K562 (cell line): ENCODE results near the gene BSDC1. TPM values are rescaled to one million over a fixed set of nuclear protein-coding genes. Genes with fewer than 3 reads are reported as not detected.
A peak's percentile ranks its signal among the peaks of the same experiment; 100 is the strongest.

ENCODE experiments used
- AFF1 ChIP-seq, 2 experiments: fragments of 450-650 bp; IDR thresholded peaks; 2 replicates each; pipeline ENCODE4 v1.6.1; 2018; ENCODE audit warnings: mild to moderate bottlenecking in 2 of 2, low read depth in 1 of 2; ENCODE audit not compliant: partially characterized antibody in 2 of 2
- CEBPB ChIP-seq: fragments of 450-650 bp; IDR thresholded peaks from 2 replicates; pipeline ENCODE4 v1.6.1; 2016; ENCODE audit warnings: missing genetic modification characterization, missing compliant biosample characterization
- CEBPG ChIP-seq, 3 experiments: fragments of 200-800 bp in 1 of 3; sonication (Bioruptor generic) in 1 of 3; sonication (generic) in 1 of 3; formaldehyde crosslinking in 1 of 3; IDR thresholded peaks in 2 of 3; conservative IDR thresholded peaks in 1 of 3; 2 replicates each; pipeline versions ENCODE4 v1.6.1 to v1.8.0; 2016 to 2022; ENCODE audit warnings: missing compliant biosample characterization in 2 of 3, missing genetic modification characterization in 2 of 3, mild to moderate bottlenecking in 1 of 3, missing genetic modification reagents in 1 of 3
- DPF2 ChIP-seq: fragments of 450-650 bp; IDR thresholded peaks from 2 replicates; pipeline ENCODE4 v1.6.1; 2016
- ETS2 ChIP-seq: IDR thresholded peaks from 2 replicates; pipeline ENCODE4 v1.6.1; 2016; ENCODE audit warnings: borderline replicate concordance, missing genetic modification characterization, mild to moderate bottlenecking, moderate library complexity, missing compliant biosample characterization; ENCODE audit not compliant: poor library complexity, severe bottlenecking
- FOS ChIP-seq: IDR thresholded peaks from 3 replicates; pipeline ENCODE4 v1.6.1; 2011; ENCODE audit not compliant: insufficient read length; ENCODE audit errors: extremely low read depth
- FOSL1 ChIP-seq: fragments of 200-800 bp; sonication (Bioruptor generic); conservative IDR thresholded peaks from 2 replicates; pipeline ENCODE4 v1.6.1; 2016; ENCODE audit warnings: missing genetic modification characterization, missing compliant biosample characterization
- HES1 ChIP-seq: fragments of 450-650 bp; IDR thresholded peaks from 2 replicates; pipeline ENCODE4 v1.6.1; 2016; ENCODE audit warnings: low read depth, mild to moderate bottlenecking, moderate library complexity
- JUND ChIP-seq, 2 experiments: IDR thresholded peaks; 2 replicates in 1 of 2; 3 replicates in 1 of 2; pipeline ENCODE4 v1.6.1; 2011; ENCODE audit warnings: borderline replicate concordance in 2 of 2, low read depth in 2 of 2, low read length in 2 of 2, improper control_type of control experiment in 1 of 2, missing biosample characterization in 1 of 2, missing genetic modification characterization in 1 of 2, missing genetic modification reagents in 1 of 2
- PRMT5 ChIP-seq: sonication (generic); formaldehyde crosslinking; IDR thresholded peaks from 2 replicates; pipeline ENCODE4 v1.5.0; 2020; ENCODE audit warnings: missing genetic modification reagents
- PTRF ChIP-seq: fragments of 450-650 bp; IDR thresholded peaks from 2 replicates; pipeline ENCODE4 v1.6.1; 2016; ENCODE audit warnings: mild to moderate bottlenecking, missing genetic modification characterization, missing compliant biosample characterization
- SMARCA4 ChIP-seq: fragments of 450-650 bp; IDR thresholded peaks from 2 replicates; pipeline ENCODE4 v1.6.1; 2016
- SMARCE1 ChIP-seq: fragments of 450-650 bp; IDR thresholded peaks from 2 replicates; pipeline ENCODE4 v1.7.1; 2016; ENCODE audit warnings: mild to moderate bottlenecking
- SRF ChIP-seq, 2 experiments: fragments of 250-450, 450-650 bp in 1 of 2; sonication (Bioruptor Pico) in 1 of 2; sonication (generic) in 1 of 2; formaldehyde crosslinking; IDR thresholded peaks; 2 replicates each; pipeline versions ENCODE4 v1.5.0 to v1.5.1; 2020 to 2022; ENCODE audit warnings: mild to moderate bottlenecking in 1 of 2, missing genetic modification reagents in 1 of 2
- SUPT5H ChIP-seq: fragments of 450-650 bp; IDR thresholded peaks from 2 replicates; pipeline ENCODE4 v1.6.1; 2016
- TEAD4 ChIP-seq, 2 experiments: sonication (generic) in 1 of 2; formaldehyde crosslinking in 1 of 2; IDR thresholded peaks; 2 replicates each; pipeline versions ENCODE4 v1.6.1 to v1.8.0; 2012 to 2022; ENCODE audit warnings: borderline replicate concordance in 1 of 2, inconsistent platforms in 1 of 2, low read length in 1 of 2, mild to moderate bottlenecking in 1 of 2, missing genetic modification reagents in 1 of 2
- ZBTB33 ChIP-seq: sonication (generic); formaldehyde crosslinking; IDR thresholded peaks from 2 replicates; pipeline ENCODE4 v1.8.1; 2023; ENCODE audit warnings: mild to moderate bottlenecking, missing genetic modification reagents
- ZNF12 ChIP-seq: sonication (generic); formaldehyde crosslinking; IDR thresholded peaks from 2 replicates; pipeline ENCODE4 v1.4.0; 2020; ENCODE audit warnings: mild to moderate bottlenecking, missing genetic modification reagents
- ZNF740 ChIP-seq, 3 experiments: fragments of 200-800 bp in 1 of 3; sonication (Bioruptor generic) in 1 of 3; sonication (generic) in 1 of 3; formaldehyde crosslinking in 1 of 3; IDR thresholded peaks; 2 replicates each; pipeline versions ENCODE4 v1.6.1 to v1.8.0; 2016 to 2022; ENCODE audit warnings: mild to moderate bottlenecking in 2 of 3, missing compliant biosample characterization in 2 of 3, missing genetic modification characterization in 2 of 3, missing genetic modification reagents in 1 of 3
- polyA plus RNA-seq, 8 experiments: library from polyadenylated mRNA; depleted of rRNA in 4 of 8; stranded (reverse) in 5 of 8; unstranded in 3 of 8; fragments of >200 nt; fragmentation: Nextera tagmentation in 2 of 8; fragmentation: Illumina TruSeq in 1 of 8; extraction: Ambion mirVana in 2 of 8; extraction: Trizol in 1 of 8; gene quantifications; 2 replicates each; pipeline versions ENCODE4 v1.2.1 to v1.2.3, GENCODE V29; 2011 to 2014; ENCODE audit warnings: inconsistent platforms in 1 of 8, missing spikeins in 1 of 8
- total RNA-seq, 7 experiments: library from RNA; depleted of rRNA in 6 of 7; stranded (reverse); fragments of >200 nt in 6 of 7; fragmentation: Illumina TruSeq in 2 of 7; extraction: Trizol in 2 of 7; gene quantifications; 2 replicates each; pipeline versions ENCODE4 v1.2.1 to v1.2.3, GENCODE V29; 2011 to 2021; ENCODE audit warnings: low replicate concordance in 1 of 7

Gene BSDC1
- total and polyA plus RNA-seq, 9 of the 15 experiments (the other 6 are each of a cell fraction or from before 2014, with no cell fraction given): 10.2 to 96.8 (median 73.1) TPM

- TF ChIP-seq AFF1 (IDR thresholded peaks at IDR 0.05; ENCODE audit: low read depth in 1 of 2, partially characterized antibody in 2 of 2) (peak in 1 of 2 experiments; percentile 18), SMARCA4 (peak; percentile 50; the same call in 1 of the 2 replicates), PTRF (tag) (no peak), SRF (CRISPR knock-in tag; IDR thresholded peaks at IDR 0.05) (no peak), SMARCE1 (no peak; the same call in 1 of the 2 replicates), SUPT5H (no peak), TEAD4 (IDR thresholded peaks at IDR 0.05; ENCODE audit: low read length) (peak; percentile 42), TEAD4 (CRISPR knock-in tag; IDR thresholded peaks at IDR 0.05; ENCODE audit: borderline replicate concordance) (no peak), ZNF12 (no peak), PRMT5 (CRISPR knock-in tag) (no peak), DPF2 (0 out of 2 replicates have a peak, but pooled peaks have one; percentile 16), CEBPB (tag) (peak; percentile 42; the same call in 1 of the 2 replicates), ETS2 (tag) (no peak), FOSL1 (tag) (no peak), ZBTB33 (no peak), CEBPG (CRISPR knock-in tag; IDR thresholded peaks at IDR 0.05) (peak; percentile 13; the same call in 1 of the 2 replicates), CEBPG (tag; conservative IDR thresholded peaks at IDR 0.05 in 1 of 2, IDR thresholded peaks at IDR 0.05 in 1 of 2) (peak; percentile 31 to 81; a peak in 3 of 4 replicates), ZNF740 (CRISPR knock-in tag; IDR thresholded peaks at IDR 0.05) (no peak), ZNF740 (tag; IDR thresholded peaks at IDR 0.05) (no peak), HES1 (no peak), JUND (IDR thresholded peaks at IDR 0.05; ENCODE audit: borderline replicate concordance, low read depth, low read length) (peak; percentile 30; the same call in 1 of the 2 replicates), JUND (tag; IDR thresholded peaks at IDR 0.05; ENCODE audit: borderline replicate concordance, low read depth, low read length) (no peak; the same call in 2 of the 3 replicates), FOS (no peak)
Observed at GRCh38 chr1:32392325-32392724, 1.9 kb downstream of the BSDC1 start (continued).
